Activated CD8-positive, alpha-beta T cell treated with anti-CD3 and anti-CD28 coated beads, Interleukin-2, amount 10 ng/mL, durations not matched to agents 7 days and 5 days (primary cell): Measurements from ENCODE around the gene FAM117A. TPM values are rescaled to one million over a fixed set of nuclear protein-coding genes. Genes with fewer than 3 reads are reported as not detected.

Experiments
- ATAC-seq: fragments of 150-1000 bp; cut with Tn5 transposase; one replicate; pipeline ENCODE4 v1.10.0; 2021; ENCODE audit warnings: moderate library complexity
- CTCF ChIA-PET: fragments of 350-600 bp; sonication (Branson Sonifier 250); formaldehyde crosslinking; loops from one replicate; lab custom pipeline; 2021; ENCODE audit warnings: antibody characterized with exemption; lab: Charles Lee
- POLR2A ChIA-PET: fragments of 350-600 bp; sonication (Branson Sonifier 250); formaldehyde crosslinking; loops from one replicate; lab custom pipeline; 2021; ENCODE audit warnings: antibody characterized with exemption; lab: Charles Lee
- DNase-seq: peaks from one replicate; pipeline ENCODE4 v3.0.0-alpha.2; 2020
- H3K27ac Mint-ChIP-seq: one replicate; pipeline ENCODE4 v1.8.0; 2021; ENCODE audit warnings: mild to moderate bottlenecking, mixed read lengths
- H3K27me3 Mint-ChIP-seq: one replicate; pipeline ENCODE4 v1.8.0; 2021; ENCODE audit warnings: low read depth, mixed read lengths
- H3K36me3 Mint-ChIP-seq: one replicate; pipeline ENCODE4 v1.8.0; 2021; ENCODE audit warnings: low read depth, mixed read lengths
- H3K4me1 Mint-ChIP-seq: one replicate; pipeline ENCODE4 v1.8.0; 2021; ENCODE audit warnings: low read depth, mixed read lengths
- H3K4me3 Mint-ChIP-seq: one replicate; pipeline ENCODE4 v1.8.0; 2021; ENCODE audit warnings: mild to moderate bottlenecking, mixed read lengths
- H3K9me3 Mint-ChIP-seq: one replicate; pipeline ENCODE4 v1.8.0; 2022; ENCODE audit warnings: mixed read lengths; ENCODE audit not compliant: insufficient read depth
- total RNA-seq, 2 experiments: library from RNA; stranded (reverse); gene quantifications; one replicate each; pipeline ENCODE4 v1.2.3, GENCODE V29; 2021

The FAM117A gene
- total RNA-seq, 2 experiments from 2014 or later: 20.8 to 23.5 TPM

- Mint-ChIP-seq H3K27ac (peak overlapping the region; percentile 98), H3K4me1 (peaks cover 90% of the 10 kb centered on the region), H3K27me3 (no peaks in the 10 kb centered on the region), H3K9me3 (no peaks in the 10 kb centered on the region), H3K4me3 (peak overlapping the region; percentile 84), H3K36me3 (peaks cover 47% of the 10 kb centered on the region)
- ATAC-seq (no peak), DNase-seq (no peak)
- POLR2A ChIA-PET: interaction anchor here (1.2 to 6.1 kb wide), 5 partner anchors 10 to 48 kb away, joined by 3 to 47 read pairs (median 10); partner anchors contain the start of genes FAM117A and KAT7
- CTCF ChIA-PET: interaction anchor here (1.0 to 4.7 kb wide), 5 partner anchors 9 to 47 kb away, joined by 3 to 22 read pairs (median 3); partner anchors contain the start of genes FAM117A, KAT7 and SLC35B1
Observed at GRCh38 chr17:49741009-49741691, 22.8 kb downstream of the FAM117A start.

GRCh38 chr17:49739641-49740271, 24.2 kb downstream of the FAM117A start:
- CTCF ChIA-PET: interaction anchor here (0.7 to 4.7 kb wide), 6 partner anchors 9 to 183 kb away, joined by 3 to 22 read pairs (median 6); partner anchors contain the start of gene SLC35B1
- Mint-ChIP-seq H3K36me3 (peaks cover 38% of the 10 kb centered on the region), H3K4me3 (peak overlapping the region; percentile 84), H3K9me3 (no peaks in the 10 kb centered on the region), H3K4me1 (peaks cover 80% of the 10 kb centered on the region), H3K27me3 (no peaks in the 10 kb centered on the region), H3K27ac (peak overlapping the region; percentile 98)
- DNase-seq: peak; percentile 92
- ATAC-seq: peak; percentile 93
- POLR2A ChIA-PET: interaction anchor here (0.6 to 6.1 kb wide), 17 partner anchors 8 to 1391 kb away, joined by 3 to 47 read pairs (median 4); partner anchors contain the start of genes FAM117A, KAT7 and SLC35B1

- Mint-ChIP-seq H3K4me3 (peak overlapping the region; percentile 84), H3K27ac (peak overlapping the region; percentile 98), H3K9me3 (no peaks in the 10 kb centered on the region), H3K36me3 (peaks cover 39% of the 10 kb centered on the region), H3K27me3 (no peaks in the 10 kb centered on the region), H3K4me1 (peaks cover 75% of the 10 kb centered on the region)
- no peak for DNase-seq
- ChIA-PET CTCF (interaction anchor here (1.7 to 4.7 kb wide), 4 partner anchors 9 to 30 kb away, joined by 4 to 22 read pairs (median 11); partner anchors contain the start of genes FAM117A and SLC35B1), POLR2A (interaction anchor here (1.0 to 6.1 kb wide), 11 partner anchors 9 to 59 kb away, joined by 3 to 47 read pairs (median 7); partner anchors contain the start of genes FAM117A, KAT7 and SLC35B1)
- no peak for ATAC-seq
Observed at GRCh38 chr17:49738456-49739163, 25.3 kb downstream of the FAM117A start.

- ChIA-PET POLR2A (interaction anchor here (0.8 to 1.1 kb wide), 2 partner anchors 12 to 29 kb away, joined by 3 read pairs; no protein-coding TSS in a partner anchor), CTCF (interaction anchor here (1.5 kb wide), 1 partner anchor 26 kb away, joined by 4 read pairs; no protein-coding TSS in a partner anchor)
- Mint-ChIP-seq H3K4me1 (peaks cover 53% of the 10 kb centered on the region), H3K4me3 (no peak overlapping the region), H3K9me3 (no peaks in the 10 kb centered on the region), H3K36me3 (peaks cover 39% of the 10 kb centered on the region), H3K27ac (no peak overlapping the region), H3K27me3 (no peaks in the 10 kb centered on the region)
- ATAC-seq: no peak
- no peak for DNase-seq
Observed at GRCh38 chr17:49734515-49735490, 29.1 kb downstream of the FAM117A start.

- Mint-ChIP-seq H3K27ac (no peak overlapping the region), H3K9me3 (no peaks in the 10 kb centered on the region), H3K4me1 (peaks cover 37% of the 10 kb centered on the region), H3K36me3 (peaks cover 50% of the 10 kb centered on the region), H3K4me3 (no peak overlapping the region), H3K27me3 (no peaks in the 10 kb centered on the region)
- ChIA-PET POLR2A (interaction anchor here (0.7 to 1.2 kb wide), 2 partner anchors 9 to 33 kb away, joined by 3 read pairs; no protein-coding TSS in a partner anchor), CTCF (interaction anchor here (1.4 to 3.2 kb wide), 3 partner anchors 10 to 48 kb away, joined by 3 to 10 read pairs (median 4); partner anchors contain the start of gene SLC35B1)
- ATAC-seq (no peak), DNase-seq (no peak)
Observed at GRCh38 chr17:49731435-49731831, 32.5 kb downstream of the FAM117A start.

GRCh38 chr17:49730785-49731434, 33.0 kb downstream of the FAM117A start:
- ATAC-seq (no peak), DNase-seq (no peak)
- Mint-ChIP-seq H3K36me3 (peaks cover 52% of the 10 kb centered on the region), H3K27ac (no peak overlapping the region), H3K9me3 (no peaks in the 10 kb centered on the region), H3K4me3 (no peak overlapping the region), H3K4me1 (peaks cover 36% of the 10 kb centered on the region), H3K27me3 (no peaks in the 10 kb centered on the region)
- POLR2A ChIA-PET: interaction anchor here (1.2 kb wide), 1 partner anchor 9 kb away, joined by 3 read pairs; no protein-coding TSS in a partner anchor
- CTCF ChIA-PET: interaction anchor here (1.4 to 3.2 kb wide), 6 partner anchors 10 to 48 kb away, joined by 3 to 12 read pairs (median 4); partner anchors contain the start of gene SLC35B1

- H3K27ac Mint-ChIP-seq: no peak overlapping the region
Observed at GRCh38 chr17:49730078-49730784, 33.7 kb downstream of the FAM117A start.

GRCh38 chr17:49729069-49729468, 34.9 kb downstream of the FAM117A start:
- H3K9me3 Mint-ChIP-seq: no peaks in the 10 kb centered on the region
- ATAC-seq: no peak
- H3K4me3 Mint-ChIP-seq: no peak overlapping the region
- peak overlapping the region; percentile 10 for H3K27ac Mint-ChIP-seq
- CTCF ChIA-PET: interaction anchor here (1.3 to 3.2 kb wide), 5 partner anchors 10 to 57 kb away, joined by 3 to 12 read pairs (median 7); partner anchors contain the start of gene SLC35B1
- H3K36me3 Mint-ChIP-seq: peaks cover 60% of the 10 kb centered on the region
- DNase-seq: no peak
- H3K27me3 Mint-ChIP-seq: no peaks in the 10 kb centered on the region
- POLR2A ChIA-PET: interaction anchor here (0.8 to 2.2 kb wide), 6 partner anchors 9 to 59 kb away, joined by 3 to 7 read pairs (median 4); partner anchors contain the start of genes KAT7 and SLC35B1
- H3K4me1 Mint-ChIP-seq: peaks cover 34% of the 10 kb centered on the region

More at GRCh38 chr17:49730078-49730784, 33.7 kb downstream of the FAM117A start:
- ATAC-seq (no peak), DNase-seq (no peak)
- H3K27me3 Mint-ChIP-seq: no peaks in the 10 kb centered on the region
- ChIA-PET POLR2A (interaction anchor here (0.8 to 2.2 kb wide), 6 partner anchors 8 to 58 kb away, joined by 3 to 7 read pairs (median 4); partner anchors contain the start of genes KAT7 and SLC35B1), CTCF (interaction anchor here (1.3 to 3.2 kb wide), 7 partner anchors 8 to 49 kb away, joined by 3 to 12 read pairs (median 4); partner anchors contain the start of gene SLC35B1)
- H3K4me3 Mint-ChIP-seq: no peak overlapping the region
- H3K9me3 Mint-ChIP-seq: no peaks in the 10 kb centered on the region
- peaks cover 59% of the 10 kb centered on the region for H3K36me3 Mint-ChIP-seq
- H3K4me1 Mint-ChIP-seq: peaks cover 35% of the 10 kb centered on the region

GRCh38 chr17:49728425-49728824, 35.5 kb downstream of the FAM117A start:
- peak overlapping the region; percentile 62 for H3K27ac Mint-ChIP-seq
- H3K4me1 Mint-ChIP-seq: peaks cover 34% of the 10 kb centered on the region
- CTCF ChIA-PET: interaction anchor here (1.4 to 3.0 kb wide), 4 partner anchors 19 to 57 kb away, joined by 3 to 12 read pairs (median 4); no protein-coding TSS in a partner anchor
- H3K36me3 Mint-ChIP-seq: peaks cover 60% of the 10 kb centered on the region
- no peak overlapping the region for H3K4me3 Mint-ChIP-seq
- POLR2A ChIA-PET: interaction anchor here (0.6 to 2.2 kb wide), 6 partner anchors 10 to 60 kb away, joined by 3 to 7 read pairs (median 4); partner anchors contain the start of gene KAT7
- no peak for ATAC-seq
- no peaks in the 10 kb centered on the region for H3K9me3 Mint-ChIP-seq
- DNase-seq: no peak
- no peaks in the 10 kb centered on the region for H3K27me3 Mint-ChIP-seq
